GM12892 (cell line): ENCODE data around the gene CAVIN1.
"Not testable (repeated sequence)": the region's sequence is repeated elsewhere in the genome, so short reads cannot be mapped to it uniquely, and the experiment has no call there.

Experiments used
- DNase-seq: peaks from one replicate; pipeline ENCODE4 v3.0.0; 2011; ENCODE audit not compliant: insufficient read length
- FAIRE-seq: peaks from 2 replicates; lab custom pipeline; 2011; peaks lifted over from hg19 to GRCh38; lab: Jason Lieb, UNC
- POLR2A ChIP-seq: IDR thresholded peaks from 2 replicates; pipeline ENCODE4 v1.6.1; 2011; ENCODE audit warnings: low read depth, low read length, control low read depth
- POLR2AphosphoS5 ChIP-seq: IDR thresholded peaks from 2 replicates; pipeline ENCODE4 v1.6.1; 2011; ENCODE audit warnings: low read depth, low read length, control low read depth
- TAF1 ChIP-seq: IDR thresholded peaks from 2 replicates; pipeline ENCODE4 v1.6.1; 2011; ENCODE audit warnings: low read depth, mild to moderate bottlenecking, control low read depth, low read length, borderline replicate concordance

CAVIN1 gene

DNA sequence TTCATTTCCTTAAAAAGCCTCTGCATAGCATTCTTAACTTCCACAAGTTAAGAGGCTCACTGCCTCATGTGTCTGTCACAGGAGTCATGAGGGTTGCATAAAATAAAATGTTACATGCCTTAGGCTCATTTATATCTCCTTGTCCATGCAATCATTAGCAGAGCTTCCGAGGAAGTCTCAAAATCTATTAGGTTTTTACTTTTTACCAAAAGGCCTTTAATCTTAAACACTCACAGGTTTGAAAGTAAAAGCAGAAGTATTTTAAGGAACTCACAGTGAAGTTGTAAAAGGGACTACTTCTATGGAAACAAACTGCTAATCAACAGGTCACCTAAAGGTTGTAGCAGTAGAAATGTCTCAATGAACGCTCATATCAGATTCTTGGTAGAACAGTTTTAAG, 30.4 kb upstream of the CAVIN1 start:
- DNase-seq (no peak), FAIRE-seq (no peak)
- TF ChIP-seq TAF1, result no peak
- TF ChIP-seq POLR2AphosphoS5, result no peak
- no peak for TF ChIP-seq POLR2A

DNA sequence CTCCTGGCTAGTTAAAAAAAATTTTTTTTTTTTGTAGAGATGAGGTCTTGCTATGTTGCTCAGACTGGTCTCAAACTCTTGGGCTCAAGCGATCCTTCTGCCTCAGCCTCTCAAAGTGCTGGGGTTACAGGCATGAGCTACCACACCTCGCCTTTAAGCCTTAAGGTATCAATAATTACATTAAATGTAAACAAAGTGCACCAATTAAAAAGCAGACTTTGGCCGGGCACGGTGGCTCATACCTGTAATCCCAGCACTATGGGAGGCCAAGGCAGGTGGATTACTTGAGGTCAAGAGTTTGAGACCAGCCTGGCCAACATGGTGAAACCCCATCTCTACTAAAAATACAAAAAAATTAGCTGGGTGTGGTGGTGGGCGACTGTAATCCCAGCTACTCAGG, 28.2 kb upstream of the CAVIN1 start:
- FAIRE-seq, DNase-seq: not testable (repeated sequence)

DNA sequence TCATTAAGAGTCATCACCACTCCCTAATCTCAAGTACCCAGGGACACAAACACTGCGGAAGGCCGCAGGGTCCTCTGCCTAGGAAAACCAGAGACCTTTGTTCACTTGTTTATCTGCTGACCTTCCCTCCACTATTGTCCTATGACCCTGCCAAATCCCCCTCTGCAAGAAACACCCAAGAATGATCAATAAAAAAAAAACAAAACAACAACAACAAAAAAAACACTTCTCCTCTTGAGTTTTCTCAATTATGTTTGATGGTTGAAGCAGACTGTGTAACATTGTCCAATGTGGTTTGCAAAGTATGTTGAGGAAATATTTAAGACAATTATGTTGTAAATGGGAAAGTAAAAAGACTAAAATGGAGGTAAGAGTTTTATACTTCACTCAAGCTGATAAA, 26.8 kb upstream of the CAVIN1 start:
- not testable (repeated sequence) for FAIRE-seq, DNase-seq

DNA sequence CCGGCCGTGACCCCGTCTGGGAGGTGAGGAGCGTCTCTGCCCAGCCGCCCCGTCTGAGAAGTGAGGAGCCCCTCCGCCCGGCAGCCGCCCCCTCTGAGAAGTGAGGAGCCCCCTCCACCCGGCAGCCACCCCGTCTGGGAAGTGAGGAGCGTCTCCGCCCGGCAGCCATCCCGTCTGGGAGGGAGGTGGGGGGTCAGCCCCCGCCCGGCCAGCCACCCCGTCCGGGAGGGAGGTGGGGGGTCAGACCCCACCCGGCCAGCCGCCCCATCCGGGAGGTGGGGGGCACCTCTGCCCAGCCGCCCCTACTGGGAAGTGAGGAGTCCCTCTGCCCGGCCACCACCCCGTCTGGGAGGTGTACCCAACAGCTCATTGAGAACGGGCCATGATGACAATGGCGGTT, 26.1 kb upstream of the CAVIN1 start:
- not testable (repeated sequence) for DNase-seq

DNA sequence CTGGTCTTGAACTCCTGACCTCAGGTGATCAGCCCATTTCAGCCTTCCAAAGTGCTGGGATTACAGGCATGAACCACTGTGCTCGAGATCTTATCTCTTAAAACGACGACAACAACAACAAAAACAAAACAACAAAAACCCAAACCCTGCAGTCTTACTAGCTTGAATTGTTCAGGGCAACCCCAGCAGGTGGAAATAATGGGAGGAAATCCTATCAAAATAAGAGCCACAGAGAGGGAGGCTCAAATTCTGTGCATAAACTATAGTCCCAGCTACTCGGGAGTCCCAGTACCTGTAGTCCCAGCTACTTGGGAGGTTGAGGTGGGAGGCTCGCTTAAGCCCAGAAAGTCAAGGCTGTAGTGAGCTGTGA, 19.1 kb upstream of the CAVIN1 start:
- no peak for FAIRE-seq
- no peak for TF ChIP-seq POLR2AphosphoS5
- no peak for TF ChIP-seq TAF1
- TF ChIP-seq POLR2A, result no peak
- DNase-seq, result no peak

More for the DNA sequence above, 26.1 kb upstream of the CAVIN1 start:
- FAIRE-seq, result not testable (repeated sequence)

DNA sequence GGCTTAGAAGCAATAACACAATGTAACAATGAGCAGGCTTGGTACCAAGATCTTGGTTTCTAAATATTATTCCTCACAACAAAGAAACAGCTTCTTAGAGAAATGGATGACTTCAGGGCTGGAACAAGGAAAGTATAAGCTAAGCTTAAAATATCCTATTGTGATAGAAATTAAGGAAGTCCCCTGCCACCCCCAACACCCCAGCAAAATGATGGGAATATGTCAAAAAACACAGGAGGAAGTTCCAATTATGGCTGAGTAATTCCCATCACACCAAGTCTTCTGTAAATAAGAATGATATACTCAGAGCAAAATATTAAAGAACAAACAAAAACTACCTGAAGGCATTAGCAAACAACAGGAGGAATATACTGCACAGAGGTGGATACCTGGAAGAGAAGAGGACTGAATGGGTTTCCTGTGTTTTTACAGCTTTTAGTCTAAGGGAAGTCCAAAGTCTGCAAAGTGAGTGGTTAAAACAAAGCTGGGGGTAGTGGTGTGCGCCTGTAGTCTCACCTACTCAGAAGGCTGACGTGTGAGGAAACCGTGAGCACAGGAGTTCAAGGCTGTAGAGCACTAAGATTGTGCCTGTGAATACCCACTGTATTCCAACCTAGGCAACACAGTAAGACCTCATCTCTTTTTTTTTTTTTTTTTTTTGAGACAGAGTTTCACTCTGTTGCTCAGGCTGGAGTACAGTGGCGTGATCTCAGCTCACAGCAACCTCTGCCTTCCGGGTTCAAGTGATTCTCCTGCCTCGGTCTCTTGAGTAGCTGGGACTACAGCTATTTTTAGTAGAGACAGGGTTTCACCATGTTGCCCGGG, 18.5 kb upstream of the CAVIN1 start:
- FAIRE-seq, result no peak
- no peak for DNase-seq

DNA sequence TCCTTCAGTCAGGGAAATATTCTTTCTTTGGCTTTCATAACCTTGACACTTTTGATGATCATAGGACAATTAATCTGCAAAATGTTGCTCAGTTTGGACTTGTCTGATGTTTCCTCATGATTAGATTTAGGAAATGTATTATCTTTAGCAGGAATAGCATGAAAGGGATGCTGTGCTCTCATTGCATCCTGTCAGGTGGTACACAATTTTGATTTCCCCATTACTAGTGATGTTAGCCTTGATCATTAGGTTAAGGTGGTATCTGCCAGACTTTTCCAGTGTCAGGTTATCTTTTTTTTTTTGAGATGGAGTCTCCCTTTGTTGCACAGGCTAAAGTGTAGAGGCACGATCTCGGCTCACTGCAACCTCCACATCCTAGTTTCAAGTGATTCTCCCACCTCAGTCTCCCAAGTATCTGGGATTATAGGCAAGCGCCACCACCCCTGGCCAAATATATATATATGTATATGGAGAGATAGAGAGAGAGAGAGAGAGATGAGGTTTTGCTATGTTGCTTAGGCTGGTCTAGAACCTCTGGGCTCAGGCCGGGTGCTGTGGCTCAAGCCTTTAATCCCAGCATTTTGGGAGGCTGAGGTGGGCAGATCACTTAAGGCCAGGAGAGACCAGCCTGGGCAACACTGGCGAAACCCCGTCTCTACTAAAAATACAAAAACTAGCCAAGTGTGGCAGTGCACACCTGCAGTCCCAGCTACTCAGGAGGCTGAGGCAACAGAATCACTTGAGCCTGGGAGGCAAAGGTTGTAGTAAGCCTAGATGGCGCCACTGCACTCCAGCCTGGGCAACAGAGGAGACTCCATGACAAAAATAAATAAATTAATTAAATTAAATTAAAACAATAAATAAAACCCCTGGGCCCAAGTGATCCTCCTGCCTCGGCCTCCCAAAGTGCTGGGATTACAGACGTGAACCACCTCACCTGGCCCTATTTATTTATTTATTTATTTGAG, 15.8 kb upstream of the CAVIN1 start:
- TF ChIP-seq POLR2A (no peak), TAF1 (no peak), POLR2AphosphoS5 (no peak)
- FAIRE-seq, result no peak
- DNase-seq, result no peak

More for the DNA sequence above, 18.5 kb upstream of the CAVIN1 start:
- TF ChIP-seq POLR2A (no peak), TAF1 (no peak), POLR2AphosphoS5 (no peak)

DNA sequence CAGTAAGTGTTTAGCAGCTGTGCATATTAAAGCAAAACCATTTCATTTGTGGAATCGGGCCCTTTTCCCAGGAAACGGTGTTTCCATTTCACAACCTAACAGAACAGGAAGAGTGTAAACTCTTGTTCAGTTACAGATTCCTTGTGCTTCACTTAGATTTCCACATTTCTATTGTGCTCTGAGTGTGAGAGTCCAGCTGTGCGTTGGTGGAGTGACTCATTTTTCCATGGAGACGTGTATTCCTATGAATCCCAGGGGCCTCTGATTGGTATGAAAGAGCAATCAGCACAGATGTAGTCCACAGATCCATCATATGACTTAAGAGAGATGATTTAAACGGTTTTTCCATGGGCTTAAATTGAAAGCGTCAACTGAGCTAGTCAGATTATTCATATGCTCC, 13.3 kb upstream of the CAVIN1 start:
- FAIRE-seq (no peak), DNase-seq (no peak)
- TF ChIP-seq POLR2A (no peak), TAF1 (no peak), POLR2AphosphoS5 (no peak)

DNA sequence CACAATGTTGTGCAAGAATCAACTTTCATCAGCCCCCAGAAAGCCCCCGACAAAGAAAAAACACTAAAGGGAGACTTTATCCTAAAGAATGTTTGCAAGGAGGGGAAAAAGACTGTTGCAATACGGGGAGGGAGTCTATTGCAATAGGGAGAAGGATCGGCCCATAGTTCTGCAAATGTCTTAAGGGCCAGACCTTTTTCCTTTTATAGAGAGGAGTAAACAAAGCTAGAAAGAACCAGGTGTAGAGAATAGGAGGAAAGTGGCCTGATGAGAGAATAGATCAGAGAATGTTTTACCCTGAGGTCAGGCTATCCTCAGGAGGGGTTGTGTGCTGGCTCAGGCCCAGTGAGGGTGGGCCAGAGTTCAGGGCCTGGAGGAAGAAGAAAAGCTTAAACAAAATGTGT, 8.7 kb upstream of the CAVIN1 start:
- DNase-seq, result no peak
- FAIRE-seq, result no peak
- no peak for TF ChIP-seq POLR2A
- no peak for TF ChIP-seq POLR2AphosphoS5
- no peak for TF ChIP-seq TAF1

DNA sequence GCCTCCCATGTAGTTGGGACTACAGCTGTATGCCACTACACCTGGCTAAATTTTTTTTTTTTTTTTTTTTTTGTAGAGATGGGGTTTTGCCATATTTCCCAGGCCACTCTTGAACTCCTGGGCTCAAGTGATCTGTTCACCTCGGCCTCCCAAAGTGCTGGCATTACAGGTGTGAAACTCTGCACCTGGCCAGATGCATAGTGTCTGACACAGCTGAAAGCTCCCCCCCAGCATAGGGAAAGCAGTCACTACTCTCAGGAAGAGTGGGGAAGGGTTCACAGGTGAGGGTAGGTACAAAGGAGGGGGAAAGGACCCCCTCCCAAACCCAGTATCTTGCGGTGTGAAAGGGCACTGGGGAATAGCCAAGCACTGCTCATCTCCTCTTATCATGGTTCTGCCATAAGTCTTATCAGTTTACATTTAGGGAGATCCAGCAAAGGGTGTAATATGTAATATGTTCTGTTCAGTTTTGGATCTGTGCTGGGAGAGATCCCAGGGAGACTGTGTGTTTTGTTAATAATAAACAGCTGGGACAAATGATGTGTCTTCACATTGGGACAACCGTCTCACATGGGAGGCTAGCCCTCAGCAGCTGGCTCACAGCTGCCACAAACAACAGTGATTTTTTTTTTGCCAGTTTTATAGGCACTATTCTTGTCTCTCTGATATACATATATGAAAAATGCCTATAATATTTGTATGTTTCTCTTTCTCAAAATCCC, 6.8 kb upstream of the CAVIN1 start:
- no peak for DNase-seq
- TF ChIP-seq POLR2A, result no peak
- TF ChIP-seq POLR2AphosphoS5, result no peak
- no peak for TF ChIP-seq TAF1
- FAIRE-seq, result no peak

DNA sequence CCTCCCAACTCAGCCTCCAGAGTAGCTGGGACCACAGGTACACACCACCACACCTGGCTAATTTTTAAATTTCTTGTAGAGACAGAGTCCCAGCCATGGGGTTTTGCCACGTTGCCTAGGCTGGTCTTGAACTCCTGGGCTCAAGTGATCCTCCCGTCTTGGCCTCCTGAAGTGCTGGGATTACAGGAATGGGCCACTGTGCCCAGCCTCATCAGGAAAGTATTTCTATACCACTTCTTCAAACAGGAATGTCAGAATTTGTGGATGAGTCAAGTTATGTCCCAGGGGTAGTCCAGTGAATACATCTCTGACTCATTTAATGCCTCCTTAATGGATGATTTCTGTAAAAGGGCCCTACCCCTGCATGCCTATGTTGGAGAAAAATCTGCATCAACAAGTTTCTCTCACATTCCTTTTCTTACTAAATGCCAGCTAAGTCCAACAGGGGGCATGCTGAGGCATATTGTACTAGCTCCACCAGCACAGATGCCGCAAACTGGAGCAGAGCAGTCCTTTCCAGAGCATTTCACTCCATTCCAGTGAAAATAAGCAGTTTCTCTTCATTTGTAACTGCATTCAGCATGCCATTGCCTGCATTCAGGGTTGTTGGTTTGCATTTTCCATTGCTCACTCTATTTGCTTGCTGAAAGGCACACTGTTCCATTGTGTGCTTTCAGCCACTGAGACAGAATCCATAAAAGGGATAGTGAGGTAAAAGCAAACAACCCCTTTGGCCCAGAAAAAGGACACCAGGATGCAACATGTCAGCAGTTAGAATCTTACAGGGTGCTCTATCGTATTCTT, 5.3 kb upstream of the CAVIN1 start:
- FAIRE-seq (no peak), DNase-seq (no peak)
- TF ChIP-seq POLR2AphosphoS5 (no peak), TAF1 (no peak), POLR2A (no peak)
